ENCODE results near the gene APBA1.

Gene APBA1

GRCh38 chr9:69392826-69393225 is 279.3 kb downstream of the APBA1 start:
- no peak for DNase-seq

- DNase-seq, result no peak
Observed at GRCh38 chr9:69391946-69392345, 280.2 kb downstream of the APBA1 start.

- no peak for DNase-seq
Observed at GRCh38 chr9:69391487-69391886, 280.7 kb downstream of the APBA1 start.

- DNase-seq, result peak; percentile 31
Observed at GRCh38 chr9:69389437-69389995, 282.7 kb downstream of the APBA1 start.

- no peak for DNase-seq
Observed at GRCh38 chr9:69388596-69388995, 283.6 kb downstream of the APBA1 start.

- no peak for DNase-seq
Observed at GRCh38 chr9:69386651-69387050, 285.5 kb downstream of the APBA1 start.

- DNase-seq, result peak; percentile 56
Observed at GRCh38 chr9:69385581-69386033, 286.6 kb downstream of the APBA1 start.

- DNase-seq, result no peak
Observed at GRCh38 chr9:69382135-69382534, 290.0 kb downstream of the APBA1 start.

GRCh38 chr9:69380811-69381210 is 291.4 kb downstream of the APBA1 start:
- DNase-seq, result no peak

GRCh38 chr9:69380301-69380700 is 291.9 kb downstream of the APBA1 start:
- DNase-seq, result peak; percentile 35

GRCh38 chr9:69379270-69379982 is 292.7 kb downstream of the APBA1 start:
- DNase-seq, result peak; percentile 13

- no peak for DNase-seq
Observed at GRCh38 chr9:69377981-69378380, 294.2 kb downstream of the APBA1 start.

All from DMS53 (cell line).